ENCODE data around the gene SSR1. TPM values are rescaled to one million over a fixed set of nuclear protein-coding genes. Genes with fewer than 3 reads are reported as not detected.

Gene SSR1
- total RNA-seq, 4 donors from 2014 or later: 56.0 to 79.0 (median 63.0) TPM

DNA sequence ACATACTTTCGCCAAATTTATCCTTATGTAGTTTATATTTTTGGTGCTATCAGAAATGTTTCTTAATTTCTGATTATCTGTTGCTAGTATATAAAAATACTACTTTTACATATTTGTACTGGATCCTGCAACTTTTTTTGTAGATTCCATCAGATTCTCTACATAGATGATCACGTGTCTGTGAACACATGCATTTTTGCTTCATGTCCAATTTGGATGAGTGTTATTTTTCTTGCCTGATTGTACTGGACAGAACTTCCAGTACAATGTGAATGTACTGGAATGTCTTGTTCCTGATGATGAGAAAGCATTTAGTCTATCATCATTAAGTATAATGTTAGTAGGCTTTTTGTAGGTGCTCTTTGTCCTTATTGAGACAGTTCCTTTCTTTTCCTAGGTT lies 25.0 kb upstream of the SSR1 start:
- no peak for ATAC-seq (ENCODE audit: low FRiP score)
- TF ChIP-seq, protein P1, sequence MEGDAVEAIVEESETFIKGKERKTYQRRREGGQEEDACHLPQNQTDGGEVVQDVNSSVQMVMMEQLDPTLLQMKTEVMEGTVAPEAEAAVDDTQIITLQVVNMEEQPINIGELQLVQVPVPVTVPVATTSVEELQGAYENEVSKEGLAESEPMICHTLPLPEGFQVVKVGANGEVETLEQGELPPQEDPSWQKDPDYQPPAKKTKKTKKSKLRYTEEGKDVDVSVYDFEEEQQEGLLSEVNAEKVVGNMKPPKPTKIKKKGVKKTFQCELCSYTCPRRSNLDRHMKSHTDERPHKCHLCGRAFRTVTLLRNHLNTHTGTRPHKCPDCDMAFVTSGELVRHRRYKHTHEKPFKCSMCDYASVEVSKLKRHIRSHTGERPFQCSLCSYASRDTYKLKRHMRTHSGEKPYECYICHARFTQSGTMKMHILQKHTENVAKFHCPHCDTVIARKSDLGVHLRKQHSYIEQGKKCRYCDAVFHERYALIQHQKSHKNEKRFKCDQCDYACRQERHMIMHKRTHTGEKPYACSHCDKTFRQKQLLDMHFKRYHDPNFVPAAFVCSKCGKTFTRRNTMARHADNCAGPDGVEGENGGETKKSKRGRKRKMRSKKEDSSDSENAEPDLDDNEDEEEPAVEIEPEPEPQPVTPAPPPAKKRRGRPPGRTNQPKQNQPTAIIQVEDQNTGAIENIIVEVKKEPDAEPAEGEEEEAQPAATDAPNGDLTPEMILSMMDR (IDR thresholded peaks at IDR 0.05): no peak
- DNase-seq (ENCODE audit: low spot score): no peak

DNA sequence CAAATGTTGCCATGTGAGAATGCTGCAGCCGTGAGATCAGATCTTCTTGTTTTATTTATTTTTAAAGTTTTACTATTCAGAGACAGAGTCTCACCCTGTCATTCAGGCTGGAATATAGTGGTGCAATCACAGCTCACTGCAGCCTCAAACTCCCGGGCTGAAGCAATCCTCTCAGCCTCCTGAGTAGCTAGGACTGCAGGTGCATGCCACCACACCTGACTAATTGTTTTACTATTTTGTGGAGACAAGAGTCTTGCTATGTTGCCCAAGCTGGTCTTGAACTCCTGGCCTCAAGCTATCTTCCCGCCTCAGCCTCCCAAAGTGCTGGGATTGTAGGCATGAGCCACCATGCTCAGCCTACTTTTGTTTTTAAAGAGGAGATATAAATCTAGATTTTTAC lies 22.5 kb upstream of the SSR1 start:
- ATAC-seq (ENCODE audit: low FRiP score): no peak
- TF ChIP-seq, protein P1 (IDR thresholded peaks at IDR 0.05): no peak

DNA sequence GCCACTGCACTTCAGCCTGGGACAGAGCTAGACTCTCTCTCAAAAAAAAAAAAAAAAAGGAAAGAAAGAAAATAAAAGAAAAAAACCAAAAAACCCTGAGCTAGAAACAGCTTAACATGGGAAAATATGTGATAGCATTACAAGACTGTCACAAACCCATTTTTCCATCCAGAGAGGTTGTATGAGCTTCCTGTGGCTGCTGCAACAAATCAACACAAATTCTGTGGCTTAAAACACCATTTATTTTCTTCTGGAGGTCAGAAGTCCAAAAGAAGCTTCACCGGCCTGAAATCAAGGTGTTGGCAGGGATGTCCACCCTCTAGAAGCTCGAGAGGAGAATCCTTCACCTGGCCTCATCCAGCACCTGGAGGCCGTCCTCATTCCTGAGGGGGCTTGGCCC lies 21.7 kb upstream of the SSR1 start:
- DNase-seq (ENCODE audit: low spot score): no peak

More for the DNA sequence above, 22.5 kb upstream of the SSR1 start:
- no peak for DNase-seq (ENCODE audit: low spot score)

DNA sequence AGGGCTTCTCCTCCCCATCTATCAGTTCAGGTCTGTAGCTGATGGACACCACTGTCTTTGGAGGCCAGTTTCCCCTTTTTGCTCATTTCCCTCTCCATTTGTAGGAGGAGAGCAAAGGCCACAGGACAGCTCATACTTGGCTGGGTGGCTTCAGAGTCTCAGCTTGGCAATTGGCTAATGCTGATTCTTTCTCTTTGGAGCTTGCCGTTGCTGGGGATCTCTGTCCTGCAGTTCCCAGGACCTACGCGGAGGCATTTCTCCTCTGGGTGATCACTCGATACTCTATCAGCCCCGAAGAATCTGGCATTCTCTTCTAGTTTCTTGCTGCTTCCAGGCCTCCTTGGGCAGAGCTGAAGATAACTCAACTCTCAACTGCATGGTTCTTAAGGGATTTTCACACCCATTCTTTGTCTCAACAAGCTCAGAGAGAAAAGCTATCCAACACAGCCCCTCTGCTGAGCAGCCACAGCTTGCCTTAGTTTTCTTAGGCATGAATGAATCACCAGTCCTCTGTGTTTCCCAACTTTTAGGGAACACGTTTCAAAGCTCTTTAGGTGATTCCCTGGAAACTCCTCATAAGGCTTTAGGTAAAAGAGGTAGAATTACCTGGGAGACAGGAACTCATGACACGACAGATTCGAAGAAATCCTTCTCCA lies 19.2 kb upstream of the SSR1 start:
- DNase-seq (ENCODE audit: low spot score): no peak
- ATAC-seq (ENCODE audit: low FRiP score): no peak
- TF ChIP-seq, protein P1 (IDR thresholded peaks at IDR 0.05): no peak

More for the DNA sequence above, 21.7 kb upstream of the SSR1 start:
- TF ChIP-seq, protein P1 (IDR thresholded peaks at IDR 0.05): no peak
- ATAC-seq (ENCODE audit: low FRiP score): no peak

DNA sequence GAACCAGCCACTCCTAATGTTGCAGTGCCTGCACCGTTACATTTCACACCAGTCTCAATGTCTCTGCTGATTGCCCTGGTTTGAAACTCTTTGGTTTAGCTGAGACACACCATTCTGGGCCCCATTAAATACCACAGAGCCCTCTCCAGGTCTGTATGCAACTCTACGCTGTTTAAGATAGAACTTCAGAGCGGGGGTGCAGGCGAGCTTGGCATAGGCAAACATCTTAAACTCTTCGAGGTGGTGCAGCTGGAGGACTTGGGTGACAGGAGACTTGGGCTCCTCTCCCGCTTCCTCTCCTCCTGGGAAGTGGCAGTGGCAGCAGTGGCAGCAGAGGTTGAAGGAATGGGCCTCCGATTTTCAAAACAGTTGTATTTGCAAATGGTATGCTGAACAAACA lies 18.5 kb upstream of the SSR1 start:
- no peak for DNase-seq (ENCODE audit: low spot score)
- no peak for ATAC-seq (ENCODE audit: low FRiP score)
- TF ChIP-seq, protein P1 (IDR thresholded peaks at IDR 0.05): no peak

DNA sequence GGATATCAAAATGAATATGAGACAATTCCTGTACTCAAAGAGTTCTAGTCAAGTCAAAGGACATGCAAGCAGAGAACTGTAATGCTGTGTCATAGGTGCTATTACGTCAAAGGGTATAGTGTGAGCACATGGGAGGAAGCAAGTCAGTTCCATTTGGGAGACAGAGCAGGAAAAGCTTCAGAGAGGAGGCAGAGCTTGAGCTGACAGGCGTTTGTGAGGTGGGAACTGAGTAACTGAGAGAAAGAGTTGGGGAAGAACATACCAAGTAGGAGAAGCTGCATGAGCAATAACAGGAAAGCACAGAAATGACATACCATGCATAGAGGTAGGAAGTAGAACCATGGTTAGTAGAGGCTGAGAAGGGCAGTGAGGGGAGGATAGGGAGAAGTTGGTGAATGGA lies 15.2 kb upstream of the SSR1 start:
- DNase-seq (ENCODE audit: low spot score): no peak
- TF ChIP-seq, protein P1 (IDR thresholded peaks at IDR 0.05): no peak
- no peak for ATAC-seq (ENCODE audit: low FRiP score)

DNA sequence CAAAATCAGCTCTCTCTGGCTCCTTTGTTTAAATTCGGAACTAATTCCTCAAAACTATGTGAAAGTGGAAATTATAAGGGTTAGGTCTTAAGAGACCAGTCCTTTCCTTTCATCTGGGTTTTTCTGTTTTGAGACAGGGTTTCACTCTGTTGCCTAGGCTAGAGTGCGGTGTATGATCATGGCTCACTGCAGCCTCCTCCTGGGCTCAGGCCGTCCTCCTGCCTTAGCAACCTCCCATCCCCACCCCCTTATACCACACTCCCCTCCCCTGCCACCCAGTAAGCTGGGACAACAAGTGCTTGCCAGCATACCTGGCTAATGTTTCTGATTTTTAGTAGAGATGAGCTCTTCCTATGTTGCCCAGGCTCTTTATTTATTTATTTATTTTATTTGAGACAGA lies 12.8 kb upstream of the SSR1 start:
- ATAC-seq (ENCODE audit: low FRiP score) (no peak), DNase-seq (ENCODE audit: low spot score) (no peak)
- TF ChIP-seq, protein P1 (IDR thresholded peaks at IDR 0.05): no peak
